ENCODE measurements around the gene ELL. TPM values are rescaled to one million over a fixed set of nuclear protein-coding genes. Genes with fewer than 3 reads are reported as not detected.

Gene ELL
- total and polyA plus RNA-seq, 9 of the 15 experiments (the other 6 are each of a cell fraction or from before 2014, with no cell fraction given): 0.24 to 22.5 (median 4.1) TPM

DNA sequence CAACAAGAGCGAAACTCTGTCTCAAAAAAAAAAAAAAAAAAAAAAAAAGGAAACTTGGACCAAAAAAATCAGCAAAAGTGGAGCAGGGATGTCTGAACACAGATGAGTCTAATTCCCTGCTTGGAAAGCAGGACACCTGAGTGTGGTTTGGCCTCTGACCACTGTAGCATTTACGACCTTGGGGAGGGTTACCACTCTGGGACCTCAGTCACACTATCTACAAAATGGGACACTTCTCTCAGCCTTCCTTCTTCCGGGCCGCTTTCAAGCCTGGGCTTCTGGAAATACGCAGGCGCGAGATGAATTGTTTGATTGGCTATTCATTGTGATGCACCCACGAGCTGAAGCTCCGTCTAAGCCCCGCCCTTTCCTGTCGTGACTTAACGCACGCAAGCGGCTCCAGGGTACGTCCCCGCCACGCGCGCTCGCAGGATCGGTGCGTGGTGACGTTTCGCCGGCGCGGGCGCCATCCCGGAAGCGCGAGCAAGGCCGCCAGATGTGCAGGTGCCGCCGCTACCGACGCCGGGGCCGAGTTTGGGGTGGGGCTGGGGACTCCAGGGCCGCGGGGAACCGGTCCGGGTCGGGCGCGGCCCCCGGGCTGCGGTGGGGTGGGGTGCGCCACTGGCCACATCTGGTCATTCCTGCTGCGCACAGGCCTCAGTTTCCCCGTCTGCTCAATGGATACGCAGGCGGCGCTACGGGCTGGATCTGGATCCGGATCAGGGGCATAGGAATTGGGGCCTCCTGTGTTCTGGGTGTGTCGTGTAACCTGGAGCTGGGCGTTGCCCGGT, 35.7 kb upstream of the ELL start, which contains the start of gene KXD1 (continued):
- TF ChIP-seq TCF7 (IDR thresholded peaks at IDR 0.05; ENCODE audit: borderline replicate concordance): peak; percentile 46; the same call in 1 of the 2 replicates
- no peak; the same call in 1 of the 2 replicates for TF ChIP-seq ZNF668 (CRISPR knock-in tag; IDR thresholded peaks at IDR 0.05)
- peak; percentile 79 for TF ChIP-seq ATF7 (IDR thresholded peaks at IDR 0.05)
- TF ChIP-seq HDGF (IDR thresholded peaks at IDR 0.05): peak; percentile 90; the same call in 1 of the 2 replicates
- peak; percentile 63 to 89; a peak in 2 of 4 replicates for TF ChIP-seq SIN3A (IDR thresholded peaks at IDR 0.05; ENCODE audit: borderline replicate concordance in 2 of 2, control insufficient read depth in 1 of 2, low read depth in 2 of 2, low read length in 2 of 2)
- peak; percentile 49; the same call in 1 of the 2 replicates for TF ChIP-seq TOE1 (IDR thresholded peaks at IDR 0.05; ENCODE audit: borderline replicate concordance)
- TF ChIP-seq TOE1 (CRISPR knock-in tag; IDR thresholded peaks at IDR 0.05; ENCODE audit: borderline replicate concordance, low read depth): no peak
- TF ChIP-seq SPI1 (IDR thresholded peaks at IDR 0.05; ENCODE audit: borderline replicate concordance, low read depth, low read length): peak; percentile 64
- TF ChIP-seq, protein P1, sequence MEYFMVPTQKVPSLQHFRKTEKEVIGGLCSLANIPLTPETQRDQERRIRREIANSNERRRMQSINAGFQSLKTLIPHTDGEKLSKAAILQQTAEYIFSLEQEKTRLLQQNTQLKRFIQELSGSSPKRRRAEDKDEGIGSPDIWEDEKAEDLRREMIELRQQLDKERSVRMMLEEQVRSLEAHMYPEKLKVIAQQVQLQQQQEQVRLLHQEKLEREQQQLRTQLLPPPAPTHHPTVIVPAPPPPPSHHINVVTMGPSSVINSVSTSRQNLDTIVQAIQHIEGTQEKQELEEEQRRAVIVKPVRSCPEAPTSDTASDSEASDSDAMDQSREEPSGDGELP (CRISPR knock-in tag; IDR thresholded peaks at IDR 0.05; ENCODE audit: borderline replicate concordance): peak; percentile 83
- TF ChIP-seq CXXC5 (CRISPR knock-in tag; IDR thresholded peaks at IDR 0.05): peak; percentile 98
- 0 out of 4 replicates have a peak, but pooled peaks of 1 of the 2 experiments have one; percentile 26 for TF ChIP-seq TRIM24 (IDR thresholded peaks at IDR 0.05)
- TF ChIP-seq MBD2 (IDR thresholded peaks at IDR 0.05; ENCODE audit: borderline replicate concordance, low read depth): peak; percentile 27; the same call in 1 of the 2 replicates
- peak; percentile 93 for TF ChIP-seq MTA3 (IDR thresholded peaks at IDR 0.05; ENCODE audit: borderline replicate concordance)
- TF ChIP-seq ZBTB7A (IDR thresholded peaks at IDR 0.05; ENCODE audit: borderline replicate concordance, control insufficient read depth, low read depth, low read length): peak; percentile 43; the same call in 1 of the 2 replicates
- peak; percentile 36; the same call in 1 of the 2 replicates for TF ChIP-seq HEY1 (CRISPR knock-in tag; IDR thresholded peaks at IDR 0.05; ENCODE audit: borderline replicate concordance)
- no peak; the same call in 1 of the 2 replicates for TF ChIP-seq ZC3H4 (CRISPR knock-in tag; IDR thresholded peaks at IDR 0.05; ENCODE audit: borderline replicate concordance)
- TF ChIP-seq ZZZ3 (IDR thresholded peaks at IDR 0.05): no peak
- TF ChIP-seq HMG20A (CRISPR knock-in tag; conservative IDR thresholded peaks at IDR 0.05): no peak
- 0 out of 2 replicates have a peak, but pooled peaks have one; percentile 47 for TF ChIP-seq SMAD4 (CRISPR knock-in tag; conservative IDR thresholded peaks at IDR 0.05)
- TF ChIP-seq LCOR (CRISPR knock-in tag; IDR thresholded peaks at IDR 0.05): no peak
- TF ChIP-seq CBFA2T2 (conservative IDR thresholded peaks at IDR 0.05): no peak
- TF ChIP-seq, protein P2, sequence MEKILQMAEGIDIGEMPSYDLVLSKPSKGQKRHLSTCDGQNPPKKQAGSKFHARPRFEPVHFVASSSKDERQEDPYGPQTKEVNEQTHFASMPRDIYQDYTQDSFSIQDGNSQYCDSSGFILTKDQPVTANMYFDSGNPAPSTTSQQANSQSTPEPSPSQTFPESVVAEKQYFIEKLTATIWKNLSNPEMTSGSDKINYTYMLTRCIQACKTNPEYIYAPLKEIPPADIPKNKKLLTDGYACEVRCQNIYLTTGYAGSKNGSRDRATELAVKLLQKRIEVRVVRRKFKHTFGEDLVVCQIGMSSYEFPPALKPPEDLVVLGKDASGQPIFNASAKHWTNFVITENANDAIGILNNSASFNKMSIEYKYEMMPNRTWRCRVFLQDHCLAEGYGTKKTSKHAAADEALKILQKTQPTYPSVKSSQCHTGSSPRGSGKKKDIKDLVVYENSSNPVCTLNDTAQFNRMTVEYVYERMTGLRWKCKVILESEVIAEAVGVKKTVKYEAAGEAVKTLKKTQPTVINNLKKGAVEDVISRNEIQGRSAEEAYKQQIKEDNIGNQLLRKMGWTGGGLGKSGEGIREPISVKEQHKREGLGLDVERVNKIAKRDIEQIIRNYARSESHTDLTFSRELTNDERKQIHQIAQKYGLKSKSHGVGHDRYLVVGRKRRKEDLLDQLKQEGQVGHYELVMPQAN (IDR thresholded peaks at IDR 0.05; ENCODE audit: borderline replicate concordance): peak; percentile 48; the same call in 1 of the 2 replicates
- peak; percentile 93 for TF ChIP-seq MYC (IDR thresholded peaks at IDR 0.05; ENCODE audit: low read depth, low read length)
- TF ChIP-seq MYC (CRISPR knock-in tag; IDR thresholded peaks at IDR 0.05; ENCODE audit: borderline replicate concordance, low read depth): no peak
- TF ChIP-seq DPF2 (IDR thresholded peaks at IDR 0.05): peak; percentile 37; the same call in 1 of the 2 replicates
- TF ChIP-seq, protein P3, sequence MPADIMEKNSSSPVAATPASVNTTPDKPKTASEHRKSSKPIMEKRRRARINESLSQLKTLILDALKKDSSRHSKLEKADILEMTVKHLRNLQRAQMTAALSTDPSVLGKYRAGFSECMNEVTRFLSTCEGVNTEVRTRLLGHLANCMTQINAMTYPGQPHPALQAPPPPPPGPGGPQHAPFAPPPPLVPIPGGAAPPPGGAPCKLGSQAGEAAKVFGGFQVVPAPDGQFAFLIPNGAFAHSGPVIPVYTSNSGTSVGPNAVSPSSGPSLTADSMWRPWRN (IDR thresholded peaks at IDR 0.05; ENCODE audit: low read depth): no peak
